Upper lobe of right lung (tissue), 1 donor: ENCODE results near the gene PLCB3. TPM values are rescaled to one million over a fixed set of nuclear protein-coding genes. Genes with fewer than 3 reads are reported as not detected.

Source experiments
- ATAC-seq: fragments of 200-7000 bp; cut with Tn5 transposase; one replicate; pipeline ENCODE4 v1.9.1; 2020; ENCODE audit warnings: mild to moderate bottlenecking, moderate library complexity
- DNase-seq: peaks from one replicate; pipeline ENCODE4 v3.0.0-alpha.2; 2020
- H3K27ac ChIP-seq: fragments of 200-600 bp; one replicate; pipeline ENCODE4 v1.8.0; 2022
- H3K27me3 ChIP-seq: fragments of 200-600 bp; one replicate; pipeline ENCODE4 v1.8.0; 2022; ENCODE audit warnings: mild to moderate bottlenecking
- H3K36me3 ChIP-seq: fragments of 200-600 bp; one replicate; pipeline ENCODE4 v1.8.0; 2022
- H3K4me1 ChIP-seq: fragments of 200-600 bp; one replicate; pipeline ENCODE4 v1.8.0; 2022
- H3K4me3 ChIP-seq: fragments of 200-600 bp; one replicate; pipeline ENCODE4 v1.8.0; 2022; ENCODE audit warnings: mild to moderate bottlenecking
- H3K9me3 ChIP-seq: fragments of 200-600 bp; one replicate; pipeline ENCODE4 v1.8.0; 2022
- CTCF ChIP-seq: fragments of 200-600 bp; IDR thresholded peaks from one replicate; pipeline ENCODE4 v1.8.0; 2022; ENCODE audit warnings: antibody characterized with exemption
- intact Hi-C: fragments of 100-400 bp; cut with DNase I; formaldehyde crosslinking; loops from one replicate; pipeline ENCODE4 v1.11.0; 2022
- total RNA-seq: library from RNA; stranded (reverse); fragmentation: NEBNext Ultra II Directional; extraction: Animal tissue kit (Norgen Biotek cat#: 25700); gene quantifications from one replicate; pipeline ENCODE4 v1.2.1, GENCODE V29; 2021
- donor health status: DM: no; HTN: yes; CAD: no; lungs with severe emphysema.

The PLCB3 gene
- total RNA-seq, 1 donor from 2014 or later: 32.4 TPM

GRCh38 chr11:64208796-64209562, 42.4 kb upstream of the PLCB3 start:
- Histone ChIP-seq H3K4me1 (peaks cover 47% of the 10 kb centered on the region), H3K4me3 (no peak overlapping the region), H3K36me3 (peaks cover 10% of the 10 kb centered on the region), H3K27me3 (no peaks in the 10 kb centered on the region), H3K27ac (peak overlapping the region; percentile 17), H3K9me3 (no peaks in the 10 kb centered on the region)
- ATAC-seq (no peak), DNase-seq (peak; percentile 63)
- TF ChIP-seq CTCF: no peak
- intact Hi-C loops: no loop called here

GRCh38 chr11:64209563-64209843, 41.8 kb upstream of the PLCB3 start:
- intact Hi-C loops: no loop called here
- TF ChIP-seq CTCF: no peak

GRCh38 chr11:64210301-64211020, 40.9 kb upstream of the PLCB3 start:
- ATAC-seq (no peak), DNase-seq (peak; percentile 62)
- no peaks in the 10 kb centered on the region for H3K9me3 ChIP-seq
- peaks cover 33% of the 10 kb centered on the region for H3K4me1 ChIP-seq
- no peak for TF ChIP-seq CTCF
- no peaks in the 10 kb centered on the region for H3K27me3 ChIP-seq
- H3K4me3 ChIP-seq: no peak overlapping the region
- no peak overlapping the region for H3K27ac ChIP-seq
- intact Hi-C loops: no loop called here
- peaks cover 7% of the 10 kb centered on the region for H3K36me3 ChIP-seq

More at GRCh38 chr11:64209563-64209843, 41.8 kb upstream of the PLCB3 start:
- Histone ChIP-seq H3K27ac (no peak overlapping the region), H3K36me3 (peaks cover 7% of the 10 kb centered on the region), H3K9me3 (no peaks in the 10 kb centered on the region), H3K4me1 (peaks cover 42% of the 10 kb centered on the region), H3K4me3 (no peak overlapping the region), H3K27me3 (no peaks in the 10 kb centered on the region)
- DNase-seq (peak; percentile 65), ATAC-seq (no peak)

- Histone ChIP-seq H3K36me3 (peaks cover 7% of the 10 kb centered on the region), H3K9me3 (no peaks in the 10 kb centered on the region), H3K4me1 (peaks cover 25% of the 10 kb centered on the region), H3K27me3 (no peaks in the 10 kb centered on the region), H3K27ac (no peak overlapping the region), H3K4me3 (no peak overlapping the region)
- no peak for TF ChIP-seq CTCF
- no peak for DNase-seq
- intact Hi-C loops: no loop called here
- ATAC-seq: no peak
Observed at GRCh38 chr11:64211181-64211872, 40.0 kb upstream of the PLCB3 start.

GRCh38 chr11:64216879-64217278, 34.5 kb upstream of the PLCB3 start:
- H3K27me3 ChIP-seq: no peaks in the 10 kb centered on the region
- no peak for DNase-seq
- intact Hi-C loops: no loop called here
- no peak for ATAC-seq
- H3K9me3 ChIP-seq: no peaks in the 10 kb centered on the region
- no peaks in the 10 kb centered on the region for H3K4me1 ChIP-seq
- no peak overlapping the region for H3K4me3 ChIP-seq
- peaks cover 34% of the 10 kb centered on the region for H3K36me3 ChIP-seq
- TF ChIP-seq CTCF: no peak
- no peak overlapping the region for H3K27ac ChIP-seq
